Calu3 (cell line): ENCODE data around the gene ECT2. TPM values are rescaled to one million over a fixed set of nuclear protein-coding genes. Genes with fewer than 3 reads are reported as not detected.
A peak's percentile ranks its signal among the peaks of the same experiment; 100 is the strongest.
"Not testable (repeated sequence)": the region's sequence is repeated elsewhere in the genome, so short reads cannot be mapped to it uniquely, and the experiment has no call there.

Experiments used
- BruUV-seq: library from RNA; stranded (reverse); fragments of 400-500 nt; replicated peaks from 2 replicates; lab custom pipeline; 2021; lab: Mats Ljungman, UMichigan
- CTCF ChIA-PET: fragments of 300-600 bp; sonication (Branson Sonifier 250); formaldehyde crosslinking; loops from one replicate; lab custom pipeline; 2022; ENCODE audit warnings: antibody characterized with exemption; lab: Charles Lee
- DNase-seq: peaks from one replicate; pipeline ENCODE4 v3.0.0; 2022
- H3K27ac Mint-ChIP-seq: one replicate; pipeline ENCODE4 v1.8.0; 2022; ENCODE audit warnings: mixed read lengths; ENCODE audit not compliant: unreplicated experiment
- H3K27me3 Mint-ChIP-seq: one replicate; pipeline ENCODE4 v1.8.0; 2022; ENCODE audit warnings: mixed read lengths; ENCODE audit not compliant: unreplicated experiment
- H3K36me3 Mint-ChIP-seq: one replicate; pipeline ENCODE4 v1.8.0; 2022; ENCODE audit warnings: mild to moderate bottlenecking, moderate library complexity, mixed read lengths; ENCODE audit not compliant: insufficient read depth, unreplicated experiment
- H3K4me1 Mint-ChIP-seq: one replicate; pipeline ENCODE4 v1.8.0; 2022; ENCODE audit warnings: mild to moderate bottlenecking, low read depth, mixed read lengths; ENCODE audit not compliant: unreplicated experiment
- H3K4me3 Mint-ChIP-seq: one replicate; pipeline ENCODE4 v1.8.0; 2022; ENCODE audit warnings: mild to moderate bottlenecking, low read depth, moderate library complexity, mixed read lengths; ENCODE audit not compliant: unreplicated experiment
- H3K9me3 Mint-ChIP-seq: one replicate; pipeline ENCODE4 v1.8.0; 2022; ENCODE audit warnings: low read depth, mixed read lengths; ENCODE audit not compliant: unreplicated experiment
- CTCF ChIP-seq: fragments of 200-600 bp; IDR thresholded peaks from one replicate; pipeline ENCODE4 v1.8.0; 2022; ENCODE audit warnings: antibody characterized with exemption; ENCODE audit not compliant: unreplicated experiment
- intact Hi-C: fragments of 100-400 bp; cut with micrococcal nuclease; formaldehyde crosslinking; loops from one replicate; pipeline ENCODE4 v1.10.0; 2022; ENCODE audit not compliant: unreplicated experiment
- total RNA-seq: library from RNA; stranded (reverse); gene quantifications from 2 replicates; pipeline ENCODE4 v1.2.3, GENCODE V29; 2022

The ECT2 gene
- total RNA-seq, 1 experiment from 2014 or later, result 201 TPM

GRCh38 chr3:172855037-172855436, 104.5 kb downstream of the ECT2 start:
- CTCF ChIA-PET, result no interaction called here

GRCh38 chr3:172856795-172857742, 106.5 kb downstream of the ECT2 start:
- Mint-ChIP-seq H3K27ac (no peak overlapping the region), H3K27me3 (no peaks in the 10 kb centered on the region), H3K4me1 (peaks cover 17% of the 10 kb centered on the region), H3K4me3 (no peak overlapping the region), H3K9me3 (peaks cover 3% of the 10 kb centered on the region), H3K36me3 (no peaks in the 10 kb centered on the region)
- CTCF ChIA-PET, result interaction anchor here (0.6 to 1.0 kb wide), 6 partner anchors 11 to 205 kb away, joined by 3 to 8 read pairs (median 6); no protein-coding TSS in a partner anchor
- intact Hi-C loops, result no loop called here
- BruUV-seq, result no TSS peak
- no peak for TF ChIP-seq CTCF
- peak; percentile 31 for DNase-seq

More at GRCh38 chr3:172855037-172855436, 104.5 kb downstream of the ECT2 start:
- no peak for TF ChIP-seq CTCF
- Mint-ChIP-seq H3K36me3 (no peaks in the 10 kb centered on the region), H3K27me3 (no peaks in the 10 kb centered on the region), H3K4me3 (no peak overlapping the region), H3K9me3 (no peaks in the 10 kb centered on the region), H3K4me1 (peaks cover 30% of the 10 kb centered on the region), H3K27ac (no peak overlapping the region)
- no peak for DNase-seq
- intact Hi-C loops, result no loop called here
- no TSS peak for BruUV-seq

GRCh38 chr3:172859041-172859440, 108.5 kb downstream of the ECT2 start:
- CTCF ChIA-PET, result no interaction called here
- intact Hi-C loops, result no loop called here
- no peaks in the 10 kb centered on the region for H3K36me3 Mint-ChIP-seq
- peaks cover 17% of the 10 kb centered on the region for H3K4me1 Mint-ChIP-seq
- H3K27ac Mint-ChIP-seq, result no peak overlapping the region
- DNase-seq, result no peak
- no peaks in the 10 kb centered on the region for H3K27me3 Mint-ChIP-seq
- TF ChIP-seq CTCF, result no peak
- no peak overlapping the region for H3K4me3 Mint-ChIP-seq
- BruUV-seq, result no TSS peak
- peaks cover 3% of the 10 kb centered on the region for H3K9me3 Mint-ChIP-seq

GRCh38 chr3:172866726-172867350, 116.3 kb downstream of the ECT2 start:
- intact Hi-C loops, BruUV-seq, DNase-seq, H3K27ac Mint-ChIP-seq, H3K27me3 Mint-ChIP-seq, H3K9me3 Mint-ChIP-seq, H3K4me3 Mint-ChIP-seq, H3K36me3 Mint-ChIP-seq: not testable (repeated sequence)
- CTCF ChIA-PET, result interaction anchor here (0.6 kb wide), 1 partner anchor 87 kb away, joined by 3 read pairs; no protein-coding TSS in a partner anchor
- H3K4me1 Mint-ChIP-seq, result peaks cover 11% of the 10 kb centered on the region
